Heart left ventricle (tissue), 16 donors: ENCODE data around the gene SHROOM3. TPM values are rescaled to one million over a fixed set of nuclear protein-coding genes. Genes with fewer than 3 reads are reported as not detected.
"Not testable (repeated sequence)": the region's sequence is repeated elsewhere in the genome, so short reads cannot be mapped to it uniquely, and the experiment has no call there.

Source experiments
- ATAC-seq, 4 donors: fragments of 200-7000 bp; cut with Tn5 transposase; one replicate each; pipeline ENCODE4 v1.9.1; 2020 to 2022; ENCODE audit warnings: moderate library complexity in 4 of 4, mild to moderate bottlenecking in 3 of 4, moderate number of reproducible peaks in 1 of 4
- DNase-seq, 5 donors: peaks; one replicate each; pipeline ENCODE4 v3.0.0-alpha.2; 2020
- H3K27ac ChIP-seq, 12 donors: fragments of 200-600 bp; sonication (generic) in 4 of 12; one replicate each; pipeline versions ENCODE4 v1.5.0 to v1.8.0; 2016 to 2022; ENCODE audit warnings: mild to moderate bottlenecking in 2 of 12
- H3K27me3 ChIP-seq, 9 donors: fragments of 200-600 bp; sonication (generic) in 2 of 9; one replicate each; pipeline versions ENCODE4 v1.5.1 to v1.8.0; 2016 to 2022; ENCODE audit warnings: mild to moderate bottlenecking in 3 of 9
- H3K36me3 ChIP-seq, 9 donors: fragments of 200-600 bp; sonication (generic) in 2 of 9; one replicate each; pipeline versions ENCODE4 v1.5.0 to v1.8.0; 2018 to 2022; ENCODE audit warnings: mild to moderate bottlenecking in 2 of 9
- H3K4me1 ChIP-seq, 12 donors: fragments of 200-600 bp; sonication (generic) in 4 of 12; one replicate each; pipeline versions ENCODE4 v1.5.0 to v1.8.0; 2016 to 2022; ENCODE audit warnings: mild to moderate bottlenecking in 3 of 12
- H3K4me3 ChIP-seq, 12 donors: fragments of 200-600 bp; sonication (generic) in 4 of 12; one replicate each; pipeline versions ENCODE4 v1.5.0 to v1.8.0; 2017 to 2022; ENCODE audit warnings: mild to moderate bottlenecking in 9 of 12, moderate library complexity in 4 of 12
- H3K9me3 ChIP-seq, 12 donors: fragments of 200-600 bp; sonication (generic) in 4 of 12; one replicate each; pipeline versions ENCODE4 v1.5.0 to v1.8.0; 2016 to 2022; ENCODE audit warnings: mild to moderate bottlenecking in 1 of 12
- POLR2A ChIP-seq, 2 donors: fragments of 450-650 bp; IDR thresholded peaks; one replicate each; pipeline ENCODE4 v1.6.1; 2017; ENCODE audit warnings: antibody characterized with exemption in 2 of 2, mild to moderate bottlenecking in 2 of 2, moderate library complexity in 2 of 2
- WGBS, 4 donors: extraction: QIAGEN DNeasy Blood & Tissue Kit in 2 of 4; methylation state at CpG; one replicate each; pipeline versions ENCODE4 v1.1.5 to v1.1.7; 2013 to 2018; 5-methylcytosine and 5-hydroxymethylcytosine counted together
- intact Hi-C, 10 donors: fragments of 100-400 bp; cut with DNase I; formaldehyde crosslinking; loops; one replicate each; pipeline versions ENCODE4 v1.11.1 to v1.14.2; 2022
- polyA plus RNA-seq, 2 donors: library from polyadenylated mRNA; stranded (reverse); fragments of 200-250 nt; gene quantifications; one replicate each; pipeline ENCODE4 v1.2.3, GENCODE V29; 2013
- total RNA-seq, 9 donors: library from RNA; depleted of rRNA in 2 of 9; stranded (reverse); fragments of >200 nt in 2 of 9; fragmentation: NEBNext Ultra II Directional in 3 of 9; extraction: Animal tissue kit (Norgen Biotek cat#: 25700) in 3 of 9; gene quantifications; one replicate each; pipeline versions ENCODE4 v1.1.0 to v1.2.4, GENCODE V29; 2016 to 2023
- TF ChIP-seq, protein P1 (sequence below), 12 donors: fragments of 200-600 bp; sonication (generic) in 4 of 12; IDR thresholded peaks; one replicate each; pipeline versions ENCODE4 v1.5.0 to v1.8.0; 2018 to 2022; ENCODE audit warnings: antibody characterized with exemption in 12 of 12, mild to moderate bottlenecking in 5 of 12
- donor health status: ischemic (EF 13 %, LVEDD 7.1; RV severe dilation, severe dysfunction).
- donor health status: healthy with polysubstance abuse.
- donor health status: DM: no; HTN: yes; CAD: no.
- donor health status: DM: no; HTN: no; CAD: no.
- donor health status: ischemic (EF 25% LVEDD 6.9; RV normal size, moderate dysfunction).
- donor health status: ischemic (EF 25% LVEDD 5.7; RV mildly dilated, moderate dysfunction).
- donor health status: healthy.
- donor health status: DM: yes; HTN: yes; CAD: no.
- donor health status: ischemic (EF 35%, LVEDD 5.7; RV mildly dilated, moderate dysfunction).
- donor health status: nonischemic (EF 11% LVEDD 7.7; RV severe dilation, severe dysfunction).
- donor health status: DM: yes; HTN: yes; CAD: no.
- donor health status: PGD.
- donor health status: ischemic (EF 29% LVEDD 5.4; RV normal size, mild dysfunction).
- donor health status: nonischemic (EF 23%, LVEDD 6.1; RV moderate dilation, normal function).

The SHROOM3 gene
- total and polyA plus RNA-seq, 11 donors, result 4.6 to 38.5 (median 20.3) TPM

DNA sequence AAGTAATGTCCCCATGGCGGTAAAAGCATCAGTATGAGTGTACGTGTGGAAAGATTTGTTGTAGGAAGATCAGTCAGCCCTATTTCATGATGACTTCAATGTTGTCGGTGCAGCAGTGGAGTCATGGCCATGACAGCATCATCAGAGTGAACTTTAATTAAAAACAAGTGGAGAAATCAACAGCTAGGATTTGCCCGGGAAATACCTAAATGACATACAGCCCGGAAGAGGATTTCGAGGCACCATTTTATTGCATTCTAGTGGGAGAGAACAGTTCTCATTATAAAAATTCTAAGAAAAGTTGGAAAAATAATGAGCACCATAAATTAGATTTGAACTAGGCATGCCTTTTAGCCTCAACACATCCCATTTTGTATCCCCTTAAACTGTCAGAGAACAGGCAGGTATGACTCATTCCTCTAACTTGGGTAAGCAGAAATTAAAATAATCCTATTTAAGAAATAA is 170.1 kb downstream of the SHROOM3 start:
- Histone ChIP-seq H3K4me3 (no peak overlapping the region), H3K4me1 (peaks cover 0 to 48% (median 14%) of the 10 kb centered on the region in 12 donors), H3K36me3 (no peaks in the 10 kb centered on the region), H3K9me3 (no peaks in the 10 kb centered on the region), H3K27ac (no peak overlapping the region), H3K27me3 (no peaks in the 10 kb centered on the region)
- intact Hi-C loops, result no loop called here
- TF ChIP-seq, protein P1, sequence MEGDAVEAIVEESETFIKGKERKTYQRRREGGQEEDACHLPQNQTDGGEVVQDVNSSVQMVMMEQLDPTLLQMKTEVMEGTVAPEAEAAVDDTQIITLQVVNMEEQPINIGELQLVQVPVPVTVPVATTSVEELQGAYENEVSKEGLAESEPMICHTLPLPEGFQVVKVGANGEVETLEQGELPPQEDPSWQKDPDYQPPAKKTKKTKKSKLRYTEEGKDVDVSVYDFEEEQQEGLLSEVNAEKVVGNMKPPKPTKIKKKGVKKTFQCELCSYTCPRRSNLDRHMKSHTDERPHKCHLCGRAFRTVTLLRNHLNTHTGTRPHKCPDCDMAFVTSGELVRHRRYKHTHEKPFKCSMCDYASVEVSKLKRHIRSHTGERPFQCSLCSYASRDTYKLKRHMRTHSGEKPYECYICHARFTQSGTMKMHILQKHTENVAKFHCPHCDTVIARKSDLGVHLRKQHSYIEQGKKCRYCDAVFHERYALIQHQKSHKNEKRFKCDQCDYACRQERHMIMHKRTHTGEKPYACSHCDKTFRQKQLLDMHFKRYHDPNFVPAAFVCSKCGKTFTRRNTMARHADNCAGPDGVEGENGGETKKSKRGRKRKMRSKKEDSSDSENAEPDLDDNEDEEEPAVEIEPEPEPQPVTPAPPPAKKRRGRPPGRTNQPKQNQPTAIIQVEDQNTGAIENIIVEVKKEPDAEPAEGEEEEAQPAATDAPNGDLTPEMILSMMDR (IDR thresholded peaks at IDR 0.05), result no peak
- no peak for TF ChIP-seq POLR2A (IDR thresholded peaks at IDR 0.05)
- 68 to 78% (median 74%) methylated on average over 6 of the region's 6 CpGs for WGBS, 4 donors
- ATAC-seq (peak in 1 of 4 donors; percentile 10), DNase-seq (no peak)

DNA sequence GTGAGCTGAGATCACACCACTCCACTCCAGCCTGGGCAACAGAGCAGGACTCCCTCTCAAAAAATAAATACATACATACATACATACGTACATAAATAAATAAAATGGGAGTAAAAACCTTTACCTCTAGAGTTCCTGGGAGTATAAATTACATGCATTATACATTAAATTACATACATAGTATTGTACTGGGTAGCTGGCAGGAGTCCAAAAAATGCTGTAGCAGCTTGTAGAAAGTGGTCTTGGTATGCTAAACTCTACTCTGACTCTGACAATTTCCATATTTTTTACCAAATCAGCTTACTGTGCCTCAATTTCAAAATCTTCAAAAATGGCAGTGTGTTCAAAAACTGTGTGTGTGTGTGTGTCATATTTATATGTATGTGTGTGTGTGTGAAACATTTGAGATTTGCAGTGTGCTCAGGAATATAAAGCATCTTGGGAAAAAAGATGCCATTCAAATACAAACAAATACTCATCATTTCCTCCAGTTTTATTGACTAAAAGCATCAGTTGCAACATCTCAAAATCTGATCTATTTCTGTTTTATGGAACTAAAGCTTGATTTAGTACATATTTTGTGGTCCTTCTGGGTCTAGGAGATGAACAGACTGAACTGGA is 171.7 kb downstream of the SHROOM3 start:
- intact Hi-C loops, result no loop called here
- Histone ChIP-seq H3K4me1 (peaks cover 0 to 48% (median 17%) of the 10 kb centered on the region in 12 donors), H3K9me3 (no peaks in the 10 kb centered on the region), H3K36me3 (no peaks in the 10 kb centered on the region), H3K27me3 (no peaks in the 10 kb centered on the region), H3K27ac (no peak overlapping the region), H3K4me3 (no peak overlapping the region)
- whole genome bisulfite sequencing, 4 donors, result 24 to 94% (median 89%) methylated on average over 1 of the region's 1 CpG
- no peak for DNase-seq
- TF ChIP-seq, protein P1 (IDR thresholded peaks at IDR 0.05), result no peak
- no peak for TF ChIP-seq POLR2A (IDR thresholded peaks at IDR 0.05)
- no peak for ATAC-seq

DNA sequence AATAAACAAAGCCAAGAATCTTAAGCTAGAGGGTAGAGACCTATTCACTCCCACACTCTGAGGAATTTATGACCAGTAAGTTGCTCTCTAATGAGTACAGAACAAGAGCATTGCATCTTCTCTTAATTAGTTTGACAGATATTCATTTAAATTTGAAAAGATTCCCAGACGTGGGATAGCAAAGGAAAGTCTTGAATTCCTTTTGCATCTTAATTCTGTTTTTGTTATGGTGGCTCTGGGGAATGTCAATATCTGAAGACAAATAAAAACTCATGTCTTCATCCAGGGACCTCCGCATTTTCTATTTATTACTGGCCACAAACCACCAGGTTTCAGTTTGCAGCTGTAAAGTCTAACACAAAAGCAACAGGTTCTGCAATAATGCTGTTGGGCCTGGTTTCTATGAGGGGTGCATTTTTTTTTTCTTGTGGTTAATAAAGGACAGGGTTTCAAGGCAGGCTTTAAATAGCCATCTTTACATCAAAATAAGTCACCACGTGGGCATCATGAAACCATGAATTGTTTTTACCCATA is 172.3 kb downstream of the SHROOM3 start:
- Histone ChIP-seq H3K4me3 (no peak overlapping the region), H3K9me3 (no peaks in the 10 kb centered on the region), H3K4me1 (peaks cover 0 to 54% (median 17%) of the 10 kb centered on the region in 12 donors), H3K27ac (peak overlapping the region in 3 of 12 donors; percentile 11 to 41 (median 15)), H3K36me3 (no peaks in the 10 kb centered on the region), H3K27me3 (no peaks in the 10 kb centered on the region)
- intact Hi-C loops, result no loop called here
- ATAC-seq, result no peak
- TF ChIP-seq, protein P1 (IDR thresholded peaks at IDR 0.05), result no peak
- TF ChIP-seq POLR2A (IDR thresholded peaks at IDR 0.05), result no peak
- 25 to 35% (median 27%) methylated on average over 3 of the region's 3 CpGs for WGBS, 4 donors
- DNase-seq, result no peak

DNA sequence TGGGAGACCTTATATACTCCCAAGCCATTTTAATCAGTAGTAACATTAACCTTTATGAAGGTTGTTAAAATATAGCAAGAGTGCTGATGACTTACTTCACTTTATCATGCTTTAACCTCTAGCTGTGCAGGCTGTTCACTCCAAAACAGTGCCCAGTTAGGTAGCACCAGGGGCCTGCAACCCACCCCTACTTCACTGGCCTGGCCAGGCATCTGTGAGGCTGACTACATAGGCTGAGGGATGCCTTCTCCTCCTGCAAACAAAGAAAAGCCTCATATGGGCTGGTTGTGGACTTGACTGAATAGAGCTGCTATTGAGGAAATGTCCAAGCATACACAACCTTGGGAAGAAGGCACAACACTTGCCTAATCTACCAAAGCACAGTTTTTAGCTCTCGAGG is 172.8 kb downstream of the SHROOM3 start:
- intact Hi-C loops, result no loop called here
- H3K27me3 ChIP-seq, result no peaks in the 10 kb centered on the region
- no peaks in the 10 kb centered on the region for H3K36me3 ChIP-seq
- TF ChIP-seq POLR2A (IDR thresholded peaks at IDR 0.05), result no peak
- TF ChIP-seq, protein P1 (IDR thresholded peaks at IDR 0.05), result no peak
- H3K4me3 ChIP-seq, result no peak overlapping the region
- 69 to 100% (median 95%) methylated on average over 1 of the region's 1 CpG for WGBS, 4 donors
- H3K27ac ChIP-seq, result peak overlapping the region in 3 of 12 donors; percentile 11 to 41 (median 15)
- peaks cover 0 to 59% (median 17%) of the 10 kb centered on the region in 12 donors for H3K4me1 ChIP-seq
- no peaks in the 10 kb centered on the region for H3K9me3 ChIP-seq
- no peak for DNase-seq
- ATAC-seq, result no peak

DNA sequence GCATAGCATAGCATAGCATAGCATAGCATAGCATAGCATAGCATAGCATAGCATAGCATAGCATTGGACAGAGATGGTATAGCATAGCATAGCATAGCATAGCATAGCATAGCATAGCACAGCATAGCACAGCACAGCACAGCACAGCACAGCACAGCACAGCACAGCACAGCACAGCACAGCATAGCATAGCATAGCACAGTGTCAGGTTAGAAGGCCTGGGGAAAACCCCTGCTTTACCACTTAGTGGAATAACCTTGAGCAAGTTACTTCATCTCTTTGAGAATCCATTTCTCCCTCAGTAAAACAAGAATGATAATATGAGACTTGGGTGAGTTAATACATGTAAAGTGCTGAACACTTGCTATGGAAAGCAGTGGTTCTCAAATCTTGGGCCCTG is 173.5 kb downstream of the SHROOM3 start:
- H3K27ac ChIP-seq, H3K9me3 ChIP-seq, intact Hi-C loops, ATAC-seq, H3K4me3 ChIP-seq, H3K27me3 ChIP-seq, DNase-seq, H3K36me3 ChIP-seq: not testable (repeated sequence)
- H3K4me1 ChIP-seq, result peaks cover 0 to 63% (median 17%) of the 10 kb centered on the region in 12 donors
